HL-60 (cell line): ENCODE results near the gene PIK3CG.
"Not testable (repeated sequence)": the region's sequence is repeated elsewhere in the genome, so short reads cannot be mapped to it uniquely, and the experiment has no call there.

Experiments
- DNase-seq, 2 experiments: peaks; one replicate each; pipeline ENCODE4 v3.0.0-alpha.2; 2010 to 2020; ENCODE audit warnings: low read depth in 1 of 2, low spot score in 1 of 2
- H3K27ac ChIP-seq: fragments of 250-450 bp; sonication (Bioruptor Pico); replicated peaks from 2 replicates; pipeline ENCODE4 v1.5.1; 2020; ENCODE audit warnings: mild to moderate bottlenecking, moderate library complexity
- H3K27me3 ChIP-seq: fragments of 250-450 bp; sonication (Bioruptor Pico); 2 replicates; pipeline ENCODE4 v1.5.1; 2021; ENCODE audit warnings: mild to moderate bottlenecking, moderate library complexity; ENCODE audit not compliant: insufficient read depth, poor library complexity, severe bottlenecking
- H3K4me3 ChIP-seq: replicated peaks from 2 replicates; pipeline ENCODE4 v1.5.1; 2011; ENCODE audit warnings: mild to moderate bottlenecking, control low read depth, low read length; ENCODE audit not compliant: insufficient read depth
- GABPA ChIP-seq: IDR thresholded peaks from 2 replicates; pipeline ENCODE4 v1.6.1; 2012; ENCODE audit warnings: low read depth
- POLR2AphosphoS5 ChIP-seq: IDR thresholded peaks from 2 replicates; pipeline ENCODE4 v1.6.1; 2012; ENCODE audit warnings: low read depth
- SPI1 ChIP-seq: IDR thresholded peaks from 2 replicates; pipeline ENCODE4 v1.6.1; 2012; ENCODE audit warnings: low read depth, mild to moderate bottlenecking, borderline replicate concordance
- TF ChIP-seq, protein P1 (sequence below): IDR thresholded peaks from 2 replicates; pipeline ENCODE4 v1.6.1; 2012; ENCODE audit warnings: low read depth; ENCODE audit not compliant: insufficient replicate concordance
- TF ChIP-seq, protein P2 (sequence below): IDR thresholded peaks from one replicate; pipeline ENCODE4 v1.5.1; 2011; ENCODE audit warnings: low read length, control low read depth, inconsistent platforms; ENCODE audit not compliant: insufficient read depth

Gene PIK3CG

DNA sequence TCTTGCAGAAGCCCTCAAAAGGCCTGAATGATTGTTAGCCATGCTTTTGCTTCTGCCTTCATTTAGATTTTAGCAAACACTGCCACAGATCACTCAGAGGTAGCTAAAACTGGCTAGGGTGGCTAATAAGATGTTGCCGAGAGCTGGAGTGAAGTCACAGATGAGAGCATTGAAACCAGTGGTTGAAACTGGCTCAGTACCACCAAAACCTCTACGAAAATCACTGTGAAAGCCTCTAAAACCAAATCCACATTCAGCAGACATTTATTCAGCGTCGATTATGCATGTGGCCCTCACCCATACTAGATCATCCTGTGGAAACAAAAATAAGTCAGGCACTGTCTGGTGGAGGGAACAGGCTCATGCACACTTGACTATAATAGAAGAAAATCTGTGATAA is 50.8 kb downstream of the PIK3CG start:
- no peak for DNase-seq
- Histone ChIP-seq H3K27me3 (no peaks in the 10 kb centered on the region), H3K4me3 (no peak overlapping the region), H3K27ac (no peak overlapping the region)
- TF ChIP-seq POLR2AphosphoS5 (no peak), SPI1 (no peak)
- TF ChIP-seq, protein P1, sequence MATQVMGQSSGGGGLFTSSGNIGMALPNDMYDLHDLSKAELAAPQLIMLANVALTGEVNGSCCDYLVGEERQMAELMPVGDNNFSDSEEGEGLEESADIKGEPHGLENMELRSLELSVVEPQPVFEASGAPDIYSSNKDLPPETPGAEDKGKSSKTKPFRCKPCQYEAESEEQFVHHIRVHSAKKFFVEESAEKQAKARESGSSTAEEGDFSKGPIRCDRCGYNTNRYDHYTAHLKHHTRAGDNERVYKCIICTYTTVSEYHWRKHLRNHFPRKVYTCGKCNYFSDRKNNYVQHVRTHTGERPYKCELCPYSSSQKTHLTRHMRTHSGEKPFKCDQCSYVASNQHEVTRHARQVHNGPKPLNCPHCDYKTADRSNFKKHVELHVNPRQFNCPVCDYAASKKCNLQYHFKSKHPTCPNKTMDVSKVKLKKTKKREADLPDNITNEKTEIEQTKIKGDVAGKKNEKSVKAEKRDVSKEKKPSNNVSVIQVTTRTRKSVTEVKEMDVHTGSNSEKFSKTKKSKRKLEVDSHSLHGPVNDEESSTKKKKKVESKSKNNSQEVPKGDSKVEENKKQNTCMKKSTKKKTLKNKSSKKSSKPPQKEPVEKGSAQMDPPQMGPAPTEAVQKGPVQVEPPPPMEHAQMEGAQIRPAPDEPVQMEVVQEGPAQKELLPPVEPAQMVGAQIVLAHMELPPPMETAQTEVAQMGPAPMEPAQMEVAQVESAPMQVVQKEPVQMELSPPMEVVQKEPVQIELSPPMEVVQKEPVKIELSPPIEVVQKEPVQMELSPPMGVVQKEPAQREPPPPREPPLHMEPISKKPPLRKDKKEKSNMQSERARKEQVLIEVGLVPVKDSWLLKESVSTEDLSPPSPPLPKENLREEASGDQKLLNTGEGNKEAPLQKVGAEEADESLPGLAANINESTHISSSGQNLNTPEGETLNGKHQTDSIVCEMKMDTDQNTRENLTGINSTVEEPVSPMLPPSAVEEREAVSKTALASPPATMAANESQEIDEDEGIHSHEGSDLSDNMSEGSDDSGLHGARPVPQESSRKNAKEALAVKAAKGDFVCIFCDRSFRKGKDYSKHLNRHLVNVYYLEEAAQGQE = no peak
- TF ChIP-seq, protein P2, sequence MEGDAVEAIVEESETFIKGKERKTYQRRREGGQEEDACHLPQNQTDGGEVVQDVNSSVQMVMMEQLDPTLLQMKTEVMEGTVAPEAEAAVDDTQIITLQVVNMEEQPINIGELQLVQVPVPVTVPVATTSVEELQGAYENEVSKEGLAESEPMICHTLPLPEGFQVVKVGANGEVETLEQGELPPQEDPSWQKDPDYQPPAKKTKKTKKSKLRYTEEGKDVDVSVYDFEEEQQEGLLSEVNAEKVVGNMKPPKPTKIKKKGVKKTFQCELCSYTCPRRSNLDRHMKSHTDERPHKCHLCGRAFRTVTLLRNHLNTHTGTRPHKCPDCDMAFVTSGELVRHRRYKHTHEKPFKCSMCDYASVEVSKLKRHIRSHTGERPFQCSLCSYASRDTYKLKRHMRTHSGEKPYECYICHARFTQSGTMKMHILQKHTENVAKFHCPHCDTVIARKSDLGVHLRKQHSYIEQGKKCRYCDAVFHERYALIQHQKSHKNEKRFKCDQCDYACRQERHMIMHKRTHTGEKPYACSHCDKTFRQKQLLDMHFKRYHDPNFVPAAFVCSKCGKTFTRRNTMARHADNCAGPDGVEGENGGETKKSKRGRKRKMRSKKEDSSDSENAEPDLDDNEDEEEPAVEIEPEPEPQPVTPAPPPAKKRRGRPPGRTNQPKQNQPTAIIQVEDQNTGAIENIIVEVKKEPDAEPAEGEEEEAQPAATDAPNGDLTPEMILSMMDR = no peak

DNA sequence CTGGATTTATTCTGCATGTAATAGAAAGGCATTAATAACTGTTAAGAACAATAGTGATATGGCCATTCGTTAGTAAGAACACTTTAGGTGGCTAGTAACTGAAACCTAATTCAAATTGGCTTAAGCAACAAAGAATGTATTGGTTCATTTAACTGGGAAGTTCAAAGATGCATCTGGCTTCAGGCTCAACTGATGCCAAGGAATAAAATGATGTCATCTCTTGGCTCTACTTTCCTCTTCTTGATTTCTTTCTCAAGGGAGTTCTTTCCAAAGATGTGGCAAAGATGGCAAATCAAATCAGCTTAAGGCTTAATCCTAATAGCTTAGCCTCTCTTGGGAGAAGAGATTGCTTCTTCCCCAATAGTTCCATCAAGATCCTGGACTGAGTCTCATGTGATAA is 51.6 kb downstream of the PIK3CG start:
- no peak overlapping the region for H3K4me3 ChIP-seq
- TF ChIP-seq POLR2AphosphoS5 = no peak
- no peak for TF ChIP-seq GABPA
- TF ChIP-seq, protein P1 = no peak
- TF ChIP-seq SPI1 = no peak
- TF ChIP-seq, protein P2 = no peak
- H3K27ac ChIP-seq = no peak overlapping the region
- no peaks in the 10 kb centered on the region for H3K27me3 ChIP-seq
- DNase-seq = no peak

DNA sequence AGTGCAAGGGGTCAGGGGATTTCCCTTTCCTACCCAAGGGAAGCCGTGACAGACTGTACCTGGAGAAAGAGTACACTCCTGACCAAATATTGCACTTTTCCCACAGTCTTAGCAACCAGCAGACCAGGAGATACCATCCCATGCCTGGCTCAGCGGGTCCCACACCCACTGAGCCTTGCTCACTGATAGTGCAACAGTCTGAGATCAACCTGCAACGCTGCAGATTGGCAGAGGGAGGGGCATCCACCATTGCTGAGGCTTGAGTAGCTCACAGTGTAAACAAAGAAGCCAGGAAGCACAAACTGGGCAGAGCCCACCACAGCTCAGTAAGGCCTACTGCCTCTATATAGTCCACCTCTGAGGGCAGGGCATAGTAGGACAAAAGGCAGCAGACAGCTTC is 53.9 kb downstream of the PIK3CG start:
- Histone ChIP-seq H3K4me3 (no peak overlapping the region), H3K27me3 (no peaks in the 10 kb centered on the region), H3K27ac (no peak overlapping the region)
- no peak for DNase-seq
- no peak for TF ChIP-seq GABPA
- TF ChIP-seq SPI1 = no peak
- TF ChIP-seq, protein P1 = no peak
- TF ChIP-seq, protein P2 = no peak
- no peak for TF ChIP-seq POLR2AphosphoS5

DNA sequence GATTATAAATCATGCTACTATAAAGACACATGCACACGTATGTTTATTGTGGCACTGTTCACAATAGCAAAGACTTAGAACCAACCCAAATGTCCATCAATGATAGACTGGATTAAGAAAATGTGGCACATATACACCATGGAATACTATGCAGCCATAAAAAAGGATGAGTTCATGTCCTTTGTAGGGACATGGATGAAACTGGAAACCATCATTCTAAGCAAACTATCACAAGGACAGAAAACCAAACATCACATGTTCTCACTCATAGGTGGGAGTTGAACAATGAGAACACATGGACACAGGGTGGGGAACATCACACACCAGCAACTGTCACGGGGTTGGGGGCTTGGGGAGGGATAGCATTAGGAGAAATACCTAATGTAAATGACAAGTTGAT is 59.4 kb downstream of the PIK3CG start:
- not testable (repeated sequence) for H3K4me3 ChIP-seq, H3K27me3 ChIP-seq, DNase-seq, H3K27ac ChIP-seq
